AG09309 (cell line): ENCODE measurements around the gene FAM120A.
A peak's percentile ranks its signal among the peaks of the same experiment; 100 is the strongest.

Experiments
- DNase-seq: peaks from one replicate; pipeline ENCODE4 v3.0.0-alpha.2; 2010; ENCODE audit warnings: low read depth
- H3K4me3 ChIP-seq: 2 replicates; pipeline ENCODE4 v1.5.1; 2011; ENCODE audit warnings: mild to moderate bottlenecking, low read depth, low read length, moderate library complexity; ENCODE audit not compliant: control insufficient read depth
- TF ChIP-seq, protein P1 (sequence below): IDR thresholded peaks from 2 replicates; pipeline ENCODE4 v1.5.1; 2011; ENCODE audit warnings: mild to moderate bottlenecking, low read depth, low read length, inconsistent platforms; ENCODE audit not compliant: insufficient read depth, control insufficient read depth; ENCODE audit errors: missing control alignments

The FAM120A gene

DNA sequence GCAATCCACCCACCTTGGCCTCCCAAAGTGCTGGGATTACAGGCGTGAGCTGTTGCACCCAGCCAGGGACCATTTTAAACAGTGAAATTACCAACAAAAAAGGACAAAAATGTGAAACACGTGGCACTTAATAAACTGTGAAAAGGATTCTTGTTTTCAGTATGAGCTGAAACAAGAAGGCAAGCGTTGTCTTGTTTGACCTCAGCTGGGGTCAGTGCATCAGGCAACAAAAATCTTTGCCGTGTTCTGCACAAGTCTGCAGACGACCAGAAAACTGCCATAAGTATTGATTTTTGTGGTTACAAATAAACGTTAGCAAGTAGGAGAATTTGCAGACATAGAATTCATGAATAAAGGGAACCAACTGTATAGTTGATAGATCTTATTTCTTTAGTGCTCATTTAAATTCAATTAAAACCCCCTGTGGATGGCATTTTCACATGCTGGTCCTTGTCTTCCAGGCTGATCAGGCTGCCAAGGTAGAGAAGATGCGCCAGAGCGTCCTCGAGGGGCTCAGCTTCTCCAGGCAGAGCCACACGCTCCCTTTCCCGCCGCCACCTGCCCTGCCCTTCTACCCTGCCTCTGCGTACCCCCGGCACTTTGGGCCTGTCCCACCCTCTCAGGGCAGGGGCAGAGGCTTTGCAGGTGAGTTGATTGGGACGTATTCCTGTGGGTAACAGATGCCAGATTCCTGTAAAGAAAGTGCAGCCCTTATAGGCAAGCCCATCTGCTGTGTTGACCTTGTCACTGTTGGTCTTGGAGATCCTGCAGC, 106.1 kb downstream of the FAM120A start:
- no peak overlapping the region for H3K4me3 ChIP-seq
- DNase-seq, result no peak
- TF ChIP-seq, protein P1, sequence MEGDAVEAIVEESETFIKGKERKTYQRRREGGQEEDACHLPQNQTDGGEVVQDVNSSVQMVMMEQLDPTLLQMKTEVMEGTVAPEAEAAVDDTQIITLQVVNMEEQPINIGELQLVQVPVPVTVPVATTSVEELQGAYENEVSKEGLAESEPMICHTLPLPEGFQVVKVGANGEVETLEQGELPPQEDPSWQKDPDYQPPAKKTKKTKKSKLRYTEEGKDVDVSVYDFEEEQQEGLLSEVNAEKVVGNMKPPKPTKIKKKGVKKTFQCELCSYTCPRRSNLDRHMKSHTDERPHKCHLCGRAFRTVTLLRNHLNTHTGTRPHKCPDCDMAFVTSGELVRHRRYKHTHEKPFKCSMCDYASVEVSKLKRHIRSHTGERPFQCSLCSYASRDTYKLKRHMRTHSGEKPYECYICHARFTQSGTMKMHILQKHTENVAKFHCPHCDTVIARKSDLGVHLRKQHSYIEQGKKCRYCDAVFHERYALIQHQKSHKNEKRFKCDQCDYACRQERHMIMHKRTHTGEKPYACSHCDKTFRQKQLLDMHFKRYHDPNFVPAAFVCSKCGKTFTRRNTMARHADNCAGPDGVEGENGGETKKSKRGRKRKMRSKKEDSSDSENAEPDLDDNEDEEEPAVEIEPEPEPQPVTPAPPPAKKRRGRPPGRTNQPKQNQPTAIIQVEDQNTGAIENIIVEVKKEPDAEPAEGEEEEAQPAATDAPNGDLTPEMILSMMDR, result no peak

DNA sequence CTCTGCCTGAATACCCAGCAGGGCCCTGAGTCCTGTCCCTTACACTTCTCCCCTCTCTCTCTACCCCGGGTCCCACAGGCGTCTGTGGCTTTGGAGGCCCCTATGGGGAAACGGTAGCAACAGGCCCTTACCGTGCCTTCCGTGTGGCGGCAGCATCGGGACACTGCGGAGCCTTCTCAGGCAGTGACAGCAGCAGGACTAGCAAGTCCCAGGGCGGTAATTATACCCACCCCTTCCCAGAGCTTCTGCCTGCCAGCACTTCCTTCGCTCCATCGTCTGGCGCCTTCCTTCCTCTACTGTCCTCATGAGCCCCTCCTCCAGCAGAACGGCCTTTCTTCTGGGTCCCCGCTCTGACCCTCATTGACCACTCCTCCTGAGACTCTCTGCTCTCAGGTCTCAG, 107.0 kb downstream of the FAM120A start:
- H3K4me3 ChIP-seq, result no peak overlapping the region
- TF ChIP-seq, protein P1, result no peak
- DNase-seq, result no peak

DNA sequence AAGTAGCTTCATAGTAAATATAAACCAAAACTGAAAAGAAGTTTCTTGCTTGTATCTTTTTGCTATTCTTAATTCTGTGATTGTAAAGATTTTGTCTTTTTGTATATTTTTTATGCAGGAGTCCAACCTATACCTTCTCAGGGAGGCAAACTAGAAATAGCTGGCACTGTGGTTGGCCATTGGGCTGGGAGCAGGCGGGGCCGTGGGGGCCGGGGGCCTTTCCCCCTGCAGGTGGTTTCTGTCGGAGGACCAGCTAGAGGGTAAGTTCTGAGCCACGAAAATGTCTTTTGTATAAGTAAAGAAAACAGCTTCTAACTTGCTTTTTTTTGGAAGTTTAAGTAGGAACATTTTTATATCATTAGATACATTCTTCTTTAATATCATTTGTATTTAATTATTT, 109.5 kb downstream of the FAM120A start:
- H3K4me3 ChIP-seq, result no peak overlapping the region
- TF ChIP-seq, protein P1, result no peak

DNA sequence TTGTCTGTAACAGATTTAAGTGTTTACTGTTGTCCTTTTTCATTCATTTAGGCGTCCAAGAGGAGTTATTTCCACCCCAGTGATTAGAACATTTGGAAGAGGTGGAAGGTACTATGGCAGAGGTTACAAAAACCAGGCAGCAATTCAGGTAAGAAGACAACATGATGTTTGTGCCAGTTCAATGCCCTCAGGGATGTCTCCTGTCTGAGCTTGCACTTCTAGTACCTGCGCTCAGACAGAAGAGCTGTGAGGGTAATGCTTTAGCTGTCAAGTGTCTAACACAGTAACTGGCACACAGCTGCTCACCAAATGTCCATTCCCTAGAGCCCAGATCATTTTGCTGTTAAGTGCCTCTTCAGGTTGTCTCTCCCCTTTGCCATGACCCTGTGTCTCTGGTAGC, 110.7 kb downstream of the FAM120A start:
- no peak for DNase-seq
- TF ChIP-seq, protein P1, result no peak
- no peak overlapping the region for H3K4me3 ChIP-seq

More for the DNA sequence above, 109.5 kb downstream of the FAM120A start:
- DNase-seq, result no peak

DNA sequence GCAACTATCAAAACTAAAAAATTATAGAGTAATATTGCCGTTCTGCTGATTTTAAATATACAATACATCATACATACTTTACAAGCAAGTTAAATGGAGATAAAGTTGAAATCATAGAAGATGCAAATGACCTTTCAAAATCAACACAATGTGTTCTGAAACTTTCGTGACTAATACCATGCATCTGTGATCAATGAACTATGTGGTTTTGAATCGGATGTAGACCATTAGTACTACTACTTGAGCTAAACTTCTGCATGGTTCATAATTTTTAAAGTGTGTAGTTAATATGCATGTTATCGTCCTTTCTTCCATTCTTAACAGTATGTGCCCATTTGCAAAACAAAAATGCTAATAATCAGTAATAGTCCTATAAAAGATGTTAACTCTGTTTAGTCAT, 113.6 kb downstream of the FAM120A start:
- DNase-seq, result no peak
- TF ChIP-seq, protein P1, result no peak
- H3K4me3 ChIP-seq, result no peak overlapping the region

DNA sequence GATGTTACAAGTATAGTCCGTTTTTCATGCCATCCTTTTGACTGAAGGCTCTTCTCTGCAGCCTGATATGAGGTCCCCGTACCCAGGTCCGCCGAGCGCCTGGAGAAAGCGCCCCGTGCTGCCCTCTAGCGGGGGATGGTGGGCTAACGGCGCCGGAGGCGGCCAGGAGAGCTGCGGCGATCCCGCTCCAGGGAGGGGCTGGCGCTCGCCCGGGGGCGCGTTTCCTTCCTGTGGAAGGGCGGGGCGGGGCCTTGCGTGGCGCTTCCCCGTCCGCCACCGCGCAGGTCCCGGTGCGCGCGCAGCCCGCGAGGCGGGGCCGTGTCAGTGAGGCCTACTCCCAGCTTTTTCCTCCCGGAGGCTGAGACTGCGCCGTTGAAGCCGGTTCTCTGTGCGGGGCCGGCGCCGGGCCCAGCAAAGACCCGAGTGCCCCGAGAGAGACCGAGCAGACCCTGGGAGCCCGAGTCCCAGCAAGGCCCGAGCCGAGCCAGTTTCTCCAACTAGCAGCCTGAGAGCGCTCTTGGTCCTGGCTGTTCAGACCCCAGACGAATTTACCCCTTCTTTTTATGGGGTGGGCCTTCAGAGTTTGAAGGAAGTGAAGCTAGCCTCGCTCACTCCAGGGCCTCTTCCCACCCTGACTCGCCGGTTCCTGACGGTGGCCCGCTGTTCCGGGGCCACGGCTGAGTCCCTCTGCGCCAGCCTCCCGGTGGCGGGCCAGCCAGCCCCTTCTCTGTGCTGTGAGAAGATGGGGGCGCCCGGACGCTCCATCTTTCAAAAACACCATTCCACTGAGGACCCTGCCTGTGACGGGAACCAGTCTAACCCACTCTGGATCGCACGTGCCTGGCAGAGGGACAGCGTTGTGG, 115.2 kb downstream of the FAM120A start:
- peak; percentile 79 for DNase-seq
- H3K4me3 ChIP-seq, result peak overlapping the region; percentile 68
- TF ChIP-seq, protein P1, result peak; percentile 90
